HepG2 (cell line): ENCODE measurements around the gene ARID1A. TPM values are rescaled to one million over a fixed set of nuclear protein-coding genes. Genes with fewer than 3 reads are reported as not detected.
A peak's percentile ranks its signal among the peaks of the same experiment; 100 is the strongest.

Experiments used
- DRAP1 ChIP-seq: IDR thresholded peaks from 2 replicates; pipeline ENCODE4 v1.6.1; 2016; ENCODE audit warnings: missing genetic modification reagents, missing compliant biosample characterization
- DZIP1 ChIP-seq: sonication (generic); formaldehyde crosslinking; IDR thresholded peaks from 2 replicates; pipeline ENCODE4 v1.5.0; 2020; ENCODE audit warnings: mild to moderate bottlenecking, missing genetic modification reagents
- ETV6 ChIP-seq: sonication (generic); formaldehyde crosslinking; conservative IDR thresholded peaks from 2 replicates; pipeline ENCODE4 v1.4.0; 2020; ENCODE audit warnings: missing genetic modification reagents
- KAT7 ChIP-seq: IDR thresholded peaks from 2 replicates; pipeline ENCODE4 v1.6.1; 2018; ENCODE audit warnings: borderline replicate concordance, missing compliant biosample characterization
- KDM3A ChIP-seq: IDR thresholded peaks from 2 replicates; pipeline ENCODE4 v1.6.1; 2018; ENCODE audit warnings: low read depth, missing compliant biosample characterization
- MNT ChIP-seq: fragments of 450-650 bp; IDR thresholded peaks from 2 replicates; pipeline ENCODE4 v1.6.1; 2016
- PRPF4 ChIP-seq: fragments of 200-400 bp; formaldehyde crosslinking; IDR thresholded peaks from 2 replicates; pipeline ENCODE4 v1.6.1; 2016; ENCODE audit warnings: low read length, low read depth; ENCODE audit not compliant: poor library complexity, severe bottlenecking
- TERF1 ChIP-seq: sonication (generic); formaldehyde crosslinking; IDR thresholded peaks from 2 replicates; pipeline ENCODE4 v1.8.0; 2022; ENCODE audit warnings: mild to moderate bottlenecking, missing genetic modification reagents, moderate library complexity
- YEATS4 ChIP-seq: sonication (generic); formaldehyde crosslinking; IDR thresholded peaks from 2 replicates; pipeline ENCODE4 v1.4.0; 2020; ENCODE audit warnings: missing genetic modification reagents, borderline replicate concordance
- ZBTB1 ChIP-seq: sonication (generic); formaldehyde crosslinking; IDR thresholded peaks from 2 replicates; pipeline ENCODE4 v1.4.0; 2020; ENCODE audit warnings: missing genetic modification reagents, borderline replicate concordance
- ZBTB40 ChIP-seq, 2 experiments: fragments of 450-650 bp in 1 of 2; sonication (generic) in 1 of 2; formaldehyde crosslinking in 1 of 2; IDR thresholded peaks; 2 replicates each; pipeline versions ENCODE4 v1.6.1 to v1.8.0; 2016 to 2022; ENCODE audit warnings: antibody characterized with exemption in 1 of 2, mild to moderate bottlenecking in 1 of 2, missing genetic modification reagents in 1 of 2
- ZNF124 ChIP-seq: sonication (generic); formaldehyde crosslinking; IDR thresholded peaks from 2 replicates; pipeline ENCODE4 v1.4.0; 2020; ENCODE audit warnings: missing genetic modification reagents
- ZNF292 ChIP-seq: sonication (generic); formaldehyde crosslinking; IDR thresholded peaks from 2 replicates; pipeline ENCODE4 v1.8.1; 2022; ENCODE audit warnings: mild to moderate bottlenecking, low read depth, missing genetic modification reagents, borderline replicate concordance
- polyA plus RNA-seq, 8 experiments: library from polyadenylated mRNA; depleted of rRNA in 3 of 8; stranded (reverse) in 7 of 8; unstranded in 1 of 8; fragments of >200 nt; fragmentation: Illumina TruSeq in 4 of 8; extraction: Trizol in 4 of 8; gene quantifications; 2 replicates each; pipeline versions ENCODE4 v1.2.1 to v1.2.3, GENCODE V29; 2011 to 2016; ENCODE audit warnings: low read depth in 4 of 8, missing spikeins in 1 of 8, mixed read lengths in 1 of 8; ENCODE audit not compliant: insufficient read depth in 1 of 8
- total RNA-seq, 5 experiments: library from RNA; depleted of rRNA; stranded (reverse); fragments of >200 nt; fragmentation: Illumina TruSeq; extraction: Trizol; gene quantifications; 2 replicates each; pipeline ENCODE4 v1.2.3, GENCODE V29; 2016; ENCODE audit warnings: low read depth in 1 of 5

The ARID1A gene
- total and polyA plus RNA-seq, 2 of the 13 experiments (the other 11 are each of a cell fraction or from before 2014, with no cell fraction given), result 11.9 to 15.9 TPM

- TF ChIP-seq DZIP1 (CRISPR knock-in tag) (no peak), TERF1 (no peak), ZBTB1 (CRISPR knock-in tag) (no peak), KDM3A (CRISPR knock-in tag) (no peak), ZNF292 (CRISPR knock-in tag) (peak; percentile 49; the same call in 1 of the 2 replicates), ZNF124 (CRISPR knock-in tag) (no peak), YEATS4 (CRISPR knock-in tag) (peak; percentile 85; the same call in 1 of the 2 replicates), ETV6 (CRISPR knock-in tag) (no peak), DRAP1 (CRISPR knock-in tag) (peak; percentile 23; the same call in 1 of the 2 replicates), MNT (peak; percentile 81), KAT7 (CRISPR knock-in tag) (0 out of 2 replicates have a peak, but pooled peaks have one; percentile 39), ZBTB40 (IDR thresholded peaks at IDR 0.05) (no peak), ZBTB40 (CRISPR knock-in tag; IDR thresholded peaks at IDR 0.05) (no peak), PRPF4 (no peak)
These were observed 10.5 kb downstream of the ARID1A start (continued) for GRCh38 chr1:26706315-26706714.
